ENCODE data around the gene ARL3.

ARL3 gene

DNA sequence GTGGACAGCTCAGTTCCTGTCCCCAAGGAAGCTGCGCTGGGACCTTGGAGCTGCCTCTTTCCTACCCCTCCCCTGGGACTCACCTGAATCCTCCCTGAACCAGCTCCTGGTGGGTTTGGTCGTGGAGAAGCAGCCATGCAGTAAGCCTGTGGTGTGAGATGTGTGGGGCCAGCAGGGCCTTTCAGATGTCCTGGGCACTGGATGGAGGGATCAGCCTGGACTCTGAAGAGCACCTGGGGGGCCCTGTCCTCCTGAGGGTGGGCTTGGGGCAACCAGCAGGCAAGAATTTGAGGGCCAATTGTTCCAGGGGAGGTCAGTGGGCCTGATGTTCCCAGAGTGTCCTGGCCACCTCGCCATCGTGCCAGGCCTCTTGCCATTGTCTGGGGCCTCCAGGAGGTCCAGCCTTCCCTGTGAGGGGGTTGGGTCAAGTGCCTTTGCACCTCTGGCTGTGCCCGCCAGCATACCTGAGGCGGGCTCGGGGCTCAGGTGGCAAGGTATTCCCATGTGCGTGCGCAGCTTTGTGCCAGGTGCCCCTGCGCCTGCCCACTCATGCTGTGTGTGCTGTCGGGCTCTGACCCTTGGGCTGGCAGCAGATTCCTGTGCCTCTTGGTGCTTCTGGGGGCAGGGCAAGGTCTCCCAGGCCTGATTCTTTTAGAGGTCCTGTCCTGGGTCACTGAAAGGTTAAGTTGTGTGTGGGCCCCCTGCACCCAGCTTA lies 62.6 kb downstream of the ARL3 start:
- no peak for DNase-seq (ENCODE audit: low read depth in 2 of 2)

DNA sequence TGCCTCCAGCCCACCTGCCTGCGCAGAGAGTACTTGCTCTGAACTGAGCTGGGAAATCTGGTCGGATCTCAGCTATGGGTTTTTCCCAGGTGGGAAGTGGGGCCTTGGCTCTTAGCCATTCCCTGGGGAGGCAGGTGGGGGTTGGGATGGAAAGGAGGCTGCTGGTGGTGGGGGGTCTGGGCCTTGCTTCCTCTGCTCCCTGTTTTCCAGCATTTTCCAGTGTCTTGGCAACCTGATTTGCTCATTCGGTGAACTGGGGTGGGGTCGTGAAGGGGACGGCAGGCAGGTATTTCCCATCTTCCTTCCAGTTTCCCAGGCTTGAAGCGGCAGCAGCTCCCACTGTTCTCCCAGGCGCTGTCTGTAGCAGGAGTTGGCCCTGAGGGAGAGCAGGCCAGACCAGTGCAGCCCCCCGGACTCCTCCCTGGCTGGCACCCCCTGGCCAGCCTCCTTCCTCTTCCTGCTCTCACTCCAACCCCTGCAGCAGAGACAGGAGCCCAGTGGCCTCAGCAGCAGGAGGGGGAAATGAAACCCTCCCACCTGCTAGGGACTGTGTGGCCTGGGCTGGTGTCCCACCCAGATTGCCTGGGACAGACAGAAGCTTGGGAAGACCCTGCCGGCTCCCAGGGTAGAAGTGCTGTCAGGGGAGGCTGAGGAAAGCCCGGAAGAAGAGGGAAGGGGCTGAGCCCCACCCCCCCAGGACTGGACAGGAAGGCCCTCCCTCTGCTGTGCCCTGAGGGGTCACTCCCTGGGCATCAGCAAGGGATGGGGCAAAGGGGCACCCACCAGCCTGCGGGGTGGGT lies 63.3 kb downstream of the ARL3 start:
- no peak for DNase-seq (ENCODE audit: low read depth in 2 of 2)

DNA sequence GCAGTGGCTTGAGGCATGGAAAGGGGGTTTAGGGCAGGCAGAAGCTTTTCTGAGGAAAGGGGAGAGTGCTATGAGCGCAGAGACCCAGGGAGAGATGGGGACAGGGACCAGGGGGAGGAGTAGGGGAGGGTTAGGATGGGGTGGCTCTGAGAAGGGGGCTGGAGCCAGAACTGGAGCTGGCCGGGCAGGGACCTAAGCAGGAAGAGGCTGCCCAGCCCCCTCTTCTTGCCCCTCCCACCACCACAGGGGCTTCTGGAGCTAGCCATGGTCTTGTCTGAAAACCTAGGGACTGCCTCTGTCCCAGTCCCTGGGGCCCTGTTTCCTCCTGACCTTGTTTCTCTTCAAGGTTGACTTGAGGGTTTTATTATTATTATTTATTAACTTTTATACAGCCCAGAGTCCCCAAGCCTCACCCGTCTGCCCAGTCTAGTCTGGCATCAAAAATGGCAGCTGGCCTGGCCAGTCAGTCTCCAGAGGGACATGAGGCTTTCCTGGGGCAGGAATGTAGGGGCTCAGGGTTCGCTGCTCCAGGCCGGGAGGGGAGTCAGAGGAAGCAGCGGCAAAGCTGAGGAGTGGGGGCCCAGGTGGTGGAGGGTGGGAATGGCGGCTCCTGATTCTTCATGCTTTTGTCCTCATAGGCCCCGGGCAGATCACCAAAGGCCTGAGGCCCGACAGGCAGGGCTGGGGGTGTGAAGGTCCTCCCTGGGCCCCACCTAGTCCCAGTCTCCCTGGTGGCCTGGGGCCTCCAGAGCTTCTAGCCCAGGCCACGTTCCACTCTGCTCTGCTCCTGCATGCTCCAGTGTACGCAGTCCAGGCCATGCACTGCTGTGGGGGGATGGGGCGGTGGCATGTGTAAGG lies 64.2 kb downstream of the ARL3 start:
- DNase-seq (ENCODE audit: low read depth in 2 of 2) = no peak

DNA sequence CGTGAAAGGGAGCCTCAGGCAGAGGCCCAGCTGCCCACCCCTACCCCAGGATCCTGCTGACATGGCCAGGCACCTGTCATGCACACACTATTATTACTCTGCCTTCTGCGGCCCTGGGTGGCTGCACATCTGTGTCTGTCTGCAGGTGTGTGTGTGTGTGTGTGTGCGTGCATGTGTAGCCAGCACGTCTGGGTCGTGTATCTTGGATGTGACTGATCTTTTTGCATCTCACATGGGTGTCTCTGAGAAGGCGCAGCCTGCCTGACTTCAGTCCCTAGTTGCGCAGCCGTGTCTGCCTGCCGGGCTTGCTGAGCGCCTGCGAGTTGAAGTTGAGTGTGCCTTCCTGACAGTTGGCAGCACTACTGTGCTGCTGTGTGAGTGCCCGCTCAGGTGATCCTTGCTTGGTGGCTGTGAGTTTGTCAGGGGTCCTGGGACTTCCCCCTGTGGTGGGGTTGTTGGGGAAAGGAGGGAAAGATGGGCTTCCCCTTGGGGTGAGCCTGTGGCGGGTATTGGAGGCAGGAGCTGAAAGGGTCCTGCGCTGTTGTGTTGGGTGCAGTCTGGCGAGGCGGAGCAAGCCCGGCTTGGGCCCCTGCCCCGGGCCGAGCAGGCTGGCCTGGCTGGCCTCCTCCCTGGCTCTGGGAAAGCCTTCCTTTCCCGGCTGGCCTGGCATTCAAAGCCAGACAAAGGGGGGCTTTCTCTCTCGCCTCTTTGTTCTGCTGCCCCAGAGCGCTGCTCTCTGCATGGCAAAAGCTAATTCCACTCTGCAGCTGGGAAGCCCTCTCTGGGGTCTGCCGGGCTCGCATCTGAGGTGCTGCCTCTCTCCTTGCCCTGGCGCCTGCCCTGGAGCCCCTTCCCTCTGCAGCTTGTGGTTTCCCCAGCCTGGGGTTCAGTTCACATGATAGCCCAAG lies 65.1 kb downstream of the ARL3 start:
- no peak for DNase-seq (ENCODE audit: low read depth in 2 of 2)

DNA sequence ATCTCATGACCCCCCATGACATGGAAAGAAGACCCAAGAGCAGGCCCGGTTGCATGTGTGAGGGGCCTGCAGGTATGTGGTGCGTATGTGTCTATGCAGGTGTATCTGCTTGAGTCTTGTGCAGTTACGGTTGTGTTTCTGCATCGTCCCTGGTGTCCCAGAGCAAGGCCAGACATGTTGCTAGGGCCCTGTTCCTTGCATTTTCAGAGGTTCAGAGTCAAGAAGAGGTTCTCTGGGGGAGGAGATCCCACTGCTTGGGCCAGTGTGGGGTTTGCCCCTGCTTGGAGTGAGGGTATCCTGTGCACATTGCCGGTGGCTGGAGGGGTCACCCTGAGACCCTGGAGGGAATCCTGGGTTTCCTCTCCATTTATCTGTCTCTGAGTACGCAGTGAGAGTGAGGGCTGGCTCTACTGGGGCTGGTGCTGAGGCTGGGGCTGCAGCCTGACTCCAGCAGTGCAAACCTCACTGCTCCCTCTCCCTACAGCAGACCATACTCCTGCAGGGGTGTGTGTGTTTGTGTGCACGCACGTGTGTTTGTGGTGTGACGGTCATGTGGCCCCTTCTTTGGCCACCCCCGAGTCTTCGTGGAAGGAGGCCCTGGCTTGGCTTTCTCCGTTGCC lies 65.8 kb downstream of the ARL3 start:
- DNase-seq (ENCODE audit: low read depth in 2 of 2) = no peak

DNA sequence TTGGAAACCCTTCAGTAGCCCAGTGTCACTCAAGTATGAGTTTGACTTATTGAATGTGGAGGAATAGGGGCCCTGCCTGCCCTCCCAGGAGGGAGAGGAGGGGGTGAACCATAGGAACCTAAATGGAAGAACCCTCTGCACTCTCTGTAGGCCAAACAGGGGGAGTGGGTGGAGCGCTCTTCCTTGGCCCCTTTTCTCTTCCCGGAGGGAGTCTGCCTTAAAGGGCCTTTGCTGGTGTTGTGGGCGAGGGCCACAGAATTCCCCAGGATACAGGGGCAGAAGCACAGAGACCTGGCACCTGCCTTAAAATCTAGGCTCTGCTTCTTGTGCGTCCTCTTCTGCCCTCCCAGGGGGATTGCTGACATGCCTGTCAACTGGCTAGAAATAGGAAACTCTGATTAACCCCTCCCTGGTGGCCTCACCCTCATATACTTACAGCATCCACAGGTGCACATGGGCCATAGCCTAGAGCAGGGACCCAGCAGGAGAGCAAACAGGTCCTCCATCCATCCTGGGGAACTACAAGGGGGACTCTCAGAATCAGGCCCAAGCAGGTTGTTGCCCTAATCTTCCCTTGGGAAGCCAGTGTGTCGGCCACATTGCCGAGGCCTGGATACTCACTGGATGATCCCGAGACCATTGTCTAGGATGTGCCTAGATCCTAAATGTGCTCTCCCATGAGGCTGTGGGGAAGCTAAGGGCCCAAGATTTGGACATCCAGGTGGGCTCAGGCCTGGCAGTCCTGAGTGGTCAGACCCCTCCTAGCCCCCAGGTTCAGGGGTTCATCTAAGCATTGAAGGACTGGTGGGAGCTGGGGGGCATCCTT lies 66.5 kb downstream of the ARL3 start:
- no peak for DNase-seq (ENCODE audit: low read depth in 2 of 2)

DNA sequence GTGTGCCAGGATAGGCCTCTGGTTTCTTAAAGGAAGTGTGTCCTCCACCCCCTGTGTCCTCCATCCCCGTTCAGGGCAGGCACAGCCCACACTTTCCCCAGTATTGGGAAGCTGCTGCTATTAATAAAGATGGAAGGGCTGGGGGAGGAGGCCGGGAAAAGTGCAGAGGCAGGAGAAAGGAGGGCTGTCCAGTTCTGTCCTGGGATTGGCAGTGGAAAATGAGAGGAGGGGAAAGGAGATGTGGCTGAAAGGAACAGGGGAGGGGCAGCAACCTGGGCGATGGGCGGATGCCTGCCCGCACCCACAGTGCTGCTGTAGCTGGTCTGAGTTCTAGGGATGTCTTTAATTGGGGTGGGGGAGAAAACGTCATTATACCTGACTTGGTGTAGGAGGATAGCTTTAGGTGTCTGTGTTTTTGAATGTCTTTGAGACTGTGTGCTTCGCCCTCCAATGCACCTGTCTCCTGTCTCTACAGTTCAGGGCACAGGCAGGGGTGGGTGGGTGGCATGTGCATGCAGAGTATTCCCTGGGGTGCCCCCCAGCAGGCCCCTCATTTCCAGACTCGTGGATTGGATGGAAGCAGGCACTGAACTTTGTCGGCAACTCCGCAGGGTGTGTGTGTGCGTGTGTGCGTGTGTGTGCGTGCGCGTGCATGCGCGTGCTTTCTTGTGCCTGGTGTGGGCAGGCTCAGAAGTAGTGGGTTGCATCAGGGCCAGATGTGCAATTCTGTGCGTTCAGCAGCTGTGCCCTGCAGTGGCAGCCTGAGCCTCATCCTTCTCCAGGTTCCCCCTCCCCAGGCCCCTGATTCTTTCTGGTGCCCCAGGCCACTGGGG lies 67.4 kb downstream of the ARL3 start:
- DNase-seq (ENCODE audit: low read depth in 2 of 2) = no peak

DNA sequence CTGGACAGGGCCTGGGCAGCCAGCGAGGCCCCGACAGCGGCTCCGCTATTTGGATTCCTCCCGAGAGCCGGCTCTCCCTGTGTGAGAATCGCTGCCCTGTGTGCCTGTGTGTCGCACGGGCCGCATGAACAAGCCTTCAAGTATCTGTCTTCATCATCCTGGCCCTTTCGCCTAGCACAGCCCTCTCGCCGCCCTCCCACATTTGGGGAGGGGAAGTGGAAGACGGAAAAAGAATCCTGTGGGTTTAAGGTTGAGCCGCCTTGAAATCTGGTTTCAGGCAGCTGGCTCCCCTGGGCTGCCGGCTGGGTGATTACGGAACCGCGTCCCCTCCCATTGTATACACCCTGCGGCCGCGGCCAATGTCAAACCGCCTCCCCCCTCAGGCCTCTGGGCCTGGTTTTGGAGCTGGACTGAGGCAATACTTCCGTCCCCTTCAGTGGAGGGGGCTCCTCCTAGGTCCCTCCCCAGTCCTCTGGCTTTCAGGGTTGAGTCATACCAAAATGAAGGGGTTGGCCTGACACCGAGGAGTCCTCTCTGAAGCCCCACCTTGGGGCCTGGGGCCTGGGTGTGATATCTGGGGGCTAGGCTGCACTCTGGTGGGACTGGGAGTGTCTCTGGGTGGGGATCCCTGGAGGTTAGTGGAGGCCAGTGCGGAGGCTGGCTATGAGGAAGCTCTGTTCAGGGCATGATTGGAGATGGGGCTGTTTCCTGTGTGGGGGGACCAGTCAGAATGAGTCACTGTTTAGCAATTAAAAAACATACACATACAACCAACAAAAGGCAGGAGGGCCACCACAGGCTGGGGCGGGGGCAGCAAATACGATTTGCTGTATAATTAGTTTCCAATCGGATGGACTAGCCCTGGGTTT lies 68.2 kb downstream of the ARL3 start:
- peak; percentile 46 to 48 for DNase-seq (ENCODE audit: low read depth in 2 of 2)

DNA sequence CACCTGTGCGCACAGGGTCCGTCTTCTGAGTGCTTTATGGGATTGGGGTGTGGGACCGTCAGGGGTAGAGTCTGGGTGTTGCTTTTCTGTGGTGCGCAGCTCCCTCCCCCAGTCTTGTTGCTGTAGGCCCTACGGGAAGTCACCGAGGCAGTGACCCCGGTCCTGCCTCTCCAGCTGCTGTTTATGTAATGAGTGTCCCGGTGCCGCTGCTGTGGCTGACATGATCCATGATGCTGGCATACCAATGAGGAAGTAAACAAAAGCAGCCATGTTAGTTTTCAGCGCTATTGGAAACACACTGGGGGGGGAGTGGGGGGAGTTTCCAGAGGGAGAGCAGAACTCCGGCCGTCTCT lies 68.8 kb downstream of the ARL3 start:
- no peak for DNase-seq (ENCODE audit: low read depth in 2 of 2)

DNA sequence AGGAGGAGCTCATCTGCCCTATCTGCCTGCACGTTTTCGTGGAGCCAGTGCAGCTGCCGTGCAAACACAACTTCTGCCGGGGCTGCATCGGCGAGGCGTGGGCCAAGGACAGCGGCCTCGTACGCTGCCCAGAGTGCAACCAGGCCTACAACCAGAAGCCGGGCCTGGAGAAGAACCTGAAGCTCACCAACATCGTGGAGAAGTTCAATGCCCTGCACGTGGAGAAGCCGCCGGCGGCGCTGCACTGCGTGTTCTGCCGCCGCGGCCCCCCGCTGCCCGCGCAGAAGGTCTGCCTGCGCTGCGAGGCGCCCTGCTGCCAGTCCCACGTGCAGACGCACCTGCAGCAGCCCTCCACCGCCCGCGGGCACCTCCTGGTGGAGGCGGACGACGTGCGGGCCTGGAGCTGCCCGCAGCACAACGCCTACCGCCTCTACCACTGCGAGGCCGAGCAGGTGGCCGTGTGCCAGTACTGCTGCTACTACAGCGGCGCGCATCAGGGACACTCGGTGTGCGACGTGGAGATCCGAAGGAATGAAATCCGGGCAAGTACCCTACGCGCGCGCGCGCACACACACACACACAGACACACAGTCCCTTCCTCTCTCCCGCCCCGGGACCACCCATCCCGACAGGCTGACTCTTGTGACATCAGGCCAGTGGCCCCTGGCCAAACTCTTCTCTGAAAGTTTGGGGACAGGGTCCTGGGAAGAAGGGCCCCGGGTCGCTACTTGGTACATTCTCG lies 69.4 kb downstream of the ARL3 start:
- DNase-seq (ENCODE audit: low read depth in 2 of 2) = peak; percentile 51 to 57

DNA sequence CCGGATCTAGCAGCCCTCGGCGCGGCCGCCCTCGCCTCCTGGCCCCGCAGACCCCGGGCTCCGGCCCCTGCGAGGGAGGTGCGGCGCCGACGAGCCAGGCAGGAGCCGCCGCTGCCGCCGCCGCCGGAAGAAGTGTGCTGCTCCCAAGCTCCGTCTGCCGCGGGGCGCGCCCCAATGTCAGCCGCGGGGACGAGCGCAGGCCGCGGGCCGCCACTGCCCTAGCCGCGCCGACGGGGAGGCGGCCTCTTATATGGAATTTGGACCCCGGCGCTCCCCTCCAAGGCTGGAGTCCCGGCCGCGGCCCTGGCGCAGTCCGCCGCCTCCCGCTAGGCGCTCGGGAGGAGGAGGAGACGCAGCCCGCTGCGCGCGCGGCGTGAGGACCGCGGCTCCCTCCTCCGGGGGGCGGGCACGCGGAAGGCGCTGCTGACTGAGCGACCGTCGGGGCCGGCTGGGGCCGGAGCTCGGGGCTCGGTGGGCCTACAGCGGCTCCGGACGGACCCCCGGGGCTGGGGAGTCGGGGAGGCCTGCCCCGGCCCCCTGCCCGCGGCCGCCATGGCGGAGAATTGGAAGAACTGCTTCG lies 70.0 kb downstream of the ARL3 start, which contains the start of gene TRIM8:
Gene TRIM8, plus strand, starts transcription at position 414 of the 580 bp plus-strand sequence. Its CDS starts 139 bp downstream, at position 553.
- no peak for DNase-seq (ENCODE audit: low read depth in 2 of 2)

DNA sequence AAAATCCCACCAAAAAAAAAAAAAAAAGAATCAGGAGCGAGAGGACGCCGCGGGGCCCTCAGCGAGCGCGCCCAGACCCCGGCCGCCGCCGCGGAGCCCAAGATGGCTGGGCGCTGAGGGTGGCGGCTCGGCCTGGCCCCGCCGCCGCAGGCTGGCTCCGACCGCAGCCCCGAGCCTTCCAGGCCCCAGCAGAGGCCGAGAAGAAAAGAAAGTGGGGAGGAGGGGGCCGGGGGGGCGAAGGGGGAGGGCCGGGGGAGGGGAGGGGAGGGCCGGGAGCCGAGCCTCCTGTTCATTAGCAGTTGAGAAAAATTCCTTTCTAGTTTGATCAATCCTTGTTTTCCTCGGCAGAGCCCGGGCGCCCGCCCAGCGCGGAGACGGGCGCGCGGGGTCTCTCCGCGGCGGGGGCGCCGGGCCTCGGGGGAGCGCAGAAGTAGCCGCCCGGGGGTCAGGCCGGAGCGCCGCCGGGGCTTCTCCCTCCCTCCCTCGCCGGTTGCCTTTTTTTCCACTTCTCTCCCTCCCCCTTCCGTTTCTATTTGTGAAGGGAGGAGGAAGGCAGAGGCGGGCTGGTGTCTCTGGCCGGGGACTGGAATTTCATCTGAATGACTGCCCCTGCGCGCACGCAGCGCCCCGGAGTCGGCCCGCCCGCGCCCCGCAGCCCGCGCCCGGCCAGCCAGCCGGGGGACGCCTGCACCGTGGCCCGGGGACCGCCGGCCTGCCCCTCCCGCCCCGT lies 70.7 kb downstream of the ARL3 start:
- DNase-seq (ENCODE audit: low read depth in 2 of 2) = no peak

DNA sequence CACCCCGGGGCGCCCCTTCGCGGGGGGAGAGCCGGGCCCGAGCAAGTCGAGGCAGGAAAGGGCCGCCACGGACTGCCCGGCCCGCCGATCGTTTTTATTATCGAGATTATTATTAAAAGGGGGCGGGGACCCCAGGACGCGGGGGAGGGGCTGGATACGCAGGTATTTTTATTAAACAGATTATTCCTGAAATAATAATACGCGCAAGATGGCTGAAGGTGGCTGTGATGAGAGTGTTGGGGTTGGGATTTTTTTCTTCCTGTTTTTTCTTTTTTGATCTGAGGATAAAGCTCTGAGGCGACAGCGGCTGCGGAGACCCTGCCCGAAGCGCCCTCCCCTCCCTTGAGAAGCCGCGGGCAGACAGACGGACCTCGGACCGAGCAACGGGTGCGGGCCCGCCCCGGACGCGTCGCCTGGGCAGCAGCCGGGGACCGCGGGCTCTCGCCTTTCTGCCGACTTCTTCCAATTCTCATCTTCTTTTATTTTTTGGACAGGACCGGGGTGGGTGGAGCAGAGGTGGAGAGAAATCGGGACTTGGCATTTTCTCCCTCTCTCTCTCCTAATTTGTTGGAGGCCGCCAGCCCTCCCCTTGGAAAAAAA lies 71.4 kb downstream of the ARL3 start:
- no peak for DNase-seq (ENCODE audit: low read depth in 2 of 2)

DNA sequence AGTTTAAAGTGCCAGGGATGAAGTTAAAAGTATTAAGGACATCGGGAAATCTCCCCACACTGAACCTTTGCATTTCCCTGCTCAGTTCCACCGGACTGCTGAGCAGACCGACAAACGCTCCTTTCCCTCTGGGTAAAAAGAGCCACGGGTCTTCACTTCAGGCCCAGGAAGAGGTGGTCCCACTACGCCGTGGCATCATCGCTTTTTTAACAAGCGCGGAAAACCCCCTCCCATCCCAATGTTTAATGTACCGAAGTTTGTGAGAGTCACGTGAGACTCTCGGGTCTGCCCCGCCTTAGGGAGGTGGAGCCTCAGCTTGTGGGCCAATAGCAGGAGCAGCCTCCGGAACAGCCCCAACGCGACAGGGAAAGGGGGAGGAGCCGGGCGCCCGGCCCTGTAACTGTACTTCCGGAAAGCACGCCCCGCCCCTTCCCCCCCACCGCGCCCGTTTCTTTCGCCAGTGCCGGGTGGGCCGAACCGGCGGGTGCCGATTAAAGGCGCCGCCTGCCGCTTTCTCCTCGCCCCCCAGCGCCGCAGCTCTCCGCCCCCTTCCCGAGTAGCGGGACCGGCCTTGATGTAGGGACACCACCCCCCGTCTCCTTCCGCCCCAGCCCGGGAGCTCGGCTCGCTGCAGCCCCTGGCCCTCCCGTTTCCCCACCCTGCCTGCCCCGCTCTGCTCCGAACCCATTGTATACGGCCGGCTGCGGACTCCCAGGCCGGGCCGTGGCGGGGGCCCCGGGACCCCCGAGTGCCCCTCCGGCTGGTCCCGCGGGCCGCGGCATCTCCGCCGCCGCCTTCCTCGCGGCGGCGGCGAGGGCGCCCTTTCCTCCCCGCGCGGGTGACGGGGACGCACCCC lies 72.1 kb downstream of the ARL3 start:
- peak; percentile 95 to 97 for DNase-seq (ENCODE audit: low read depth in 2 of 2)

DNA sequence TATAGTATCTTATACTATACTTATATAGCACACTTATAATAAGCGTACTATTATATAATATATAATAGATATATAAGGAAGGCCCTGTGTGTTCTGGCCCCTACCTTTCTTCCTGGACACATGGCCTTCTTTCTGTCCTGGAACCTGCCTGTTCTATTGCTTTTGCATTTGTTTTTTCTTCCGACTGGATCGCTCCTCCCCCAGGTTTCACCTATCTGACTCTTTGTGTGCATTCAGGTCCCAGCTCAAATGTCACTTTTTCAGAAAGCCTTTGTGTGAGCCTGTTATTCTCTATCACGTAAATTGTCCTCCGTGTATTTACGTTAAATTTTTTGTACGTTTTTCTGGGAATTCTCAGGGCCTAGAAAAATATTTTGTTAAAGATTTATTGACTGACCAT lies 72.8 kb downstream of the ARL3 start:
- DNase-seq (ENCODE audit: low read depth in 2 of 2) = no peak
